ENCODE results near the gene CALML6. TPM values are rescaled to one million over a fixed set of nuclear protein-coding genes. Genes with fewer than 3 reads are reported as not detected.

Gene CALML6
- total and polyA plus RNA-seq, 2 experiments from 2014 or later: 0.87 TPM; not detected in 1

DNA sequence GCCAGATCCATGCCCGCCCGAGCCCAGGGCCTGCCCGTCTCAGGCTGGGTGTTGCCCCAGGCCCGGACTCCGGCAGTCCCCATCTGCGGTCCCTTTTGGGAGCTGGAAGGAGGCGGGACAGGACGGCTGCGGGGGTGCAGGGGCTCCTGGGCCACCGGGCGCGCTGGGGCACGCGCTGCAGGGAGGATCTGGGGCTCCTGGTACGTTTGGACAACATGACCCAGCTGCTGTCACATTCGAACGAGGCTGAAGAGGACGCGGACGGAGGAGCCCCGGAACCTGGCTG, 6.6 kb upstream of the CALML6 start:
- peak overlapping the region; percentile 82 for H3K4me2 ChIP-seq
- no peak for TF ChIP-seq STAT1 (IDR thresholded peaks at IDR 0.05; ENCODE audit: unreplicated experiment)
- TF ChIP-seq ZNF114 (CRISPR knock-in tag; IDR thresholded peaks at IDR 0.05): no peak
- no peak for TF ChIP-seq EZH2phosphoT487 (IDR thresholded peaks at IDR 0.05; ENCODE audit: unreplicated experiment)
- TF ChIP-seq CREB1 (CRISPR knock-in tag; IDR thresholded peaks at IDR 0.05; ENCODE audit: low read depth): no peak
- no peak for TF ChIP-seq POLR2AphosphoS5 (IDR thresholded peaks at IDR 0.05; ENCODE audit: low read depth)
- TF ChIP-seq, protein P1, sequence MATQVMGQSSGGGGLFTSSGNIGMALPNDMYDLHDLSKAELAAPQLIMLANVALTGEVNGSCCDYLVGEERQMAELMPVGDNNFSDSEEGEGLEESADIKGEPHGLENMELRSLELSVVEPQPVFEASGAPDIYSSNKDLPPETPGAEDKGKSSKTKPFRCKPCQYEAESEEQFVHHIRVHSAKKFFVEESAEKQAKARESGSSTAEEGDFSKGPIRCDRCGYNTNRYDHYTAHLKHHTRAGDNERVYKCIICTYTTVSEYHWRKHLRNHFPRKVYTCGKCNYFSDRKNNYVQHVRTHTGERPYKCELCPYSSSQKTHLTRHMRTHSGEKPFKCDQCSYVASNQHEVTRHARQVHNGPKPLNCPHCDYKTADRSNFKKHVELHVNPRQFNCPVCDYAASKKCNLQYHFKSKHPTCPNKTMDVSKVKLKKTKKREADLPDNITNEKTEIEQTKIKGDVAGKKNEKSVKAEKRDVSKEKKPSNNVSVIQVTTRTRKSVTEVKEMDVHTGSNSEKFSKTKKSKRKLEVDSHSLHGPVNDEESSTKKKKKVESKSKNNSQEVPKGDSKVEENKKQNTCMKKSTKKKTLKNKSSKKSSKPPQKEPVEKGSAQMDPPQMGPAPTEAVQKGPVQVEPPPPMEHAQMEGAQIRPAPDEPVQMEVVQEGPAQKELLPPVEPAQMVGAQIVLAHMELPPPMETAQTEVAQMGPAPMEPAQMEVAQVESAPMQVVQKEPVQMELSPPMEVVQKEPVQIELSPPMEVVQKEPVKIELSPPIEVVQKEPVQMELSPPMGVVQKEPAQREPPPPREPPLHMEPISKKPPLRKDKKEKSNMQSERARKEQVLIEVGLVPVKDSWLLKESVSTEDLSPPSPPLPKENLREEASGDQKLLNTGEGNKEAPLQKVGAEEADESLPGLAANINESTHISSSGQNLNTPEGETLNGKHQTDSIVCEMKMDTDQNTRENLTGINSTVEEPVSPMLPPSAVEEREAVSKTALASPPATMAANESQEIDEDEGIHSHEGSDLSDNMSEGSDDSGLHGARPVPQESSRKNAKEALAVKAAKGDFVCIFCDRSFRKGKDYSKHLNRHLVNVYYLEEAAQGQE (IDR thresholded peaks at IDR 0.05; ENCODE audit: unreplicated experiment): no peak
- TF ChIP-seq JUNB (IDR thresholded peaks at IDR 0.05; ENCODE audit: unreplicated experiment): no peak
- no peak for TF ChIP-seq CTCF (conservative IDR thresholded peaks at IDR 0.05; ENCODE audit: low read depth in 2 of 2)
- TF ChIP-seq, protein P2, sequence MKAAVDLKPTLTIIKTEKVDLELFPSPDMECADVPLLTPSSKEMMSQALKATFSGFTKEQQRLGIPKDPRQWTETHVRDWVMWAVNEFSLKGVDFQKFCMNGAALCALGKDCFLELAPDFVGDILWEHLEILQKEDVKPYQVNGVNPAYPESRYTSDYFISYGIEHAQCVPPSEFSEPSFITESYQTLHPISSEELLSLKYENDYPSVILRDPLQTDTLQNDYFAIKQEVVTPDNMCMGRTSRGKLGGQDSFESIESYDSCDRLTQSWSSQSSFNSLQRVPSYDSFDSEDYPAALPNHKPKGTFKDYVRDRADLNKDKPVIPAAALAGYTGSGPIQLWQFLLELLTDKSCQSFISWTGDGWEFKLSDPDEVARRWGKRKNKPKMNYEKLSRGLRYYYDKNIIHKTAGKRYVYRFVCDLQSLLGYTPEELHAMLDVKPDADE (IDR thresholded peaks at IDR 0.05): no peak
- TF ChIP-seq, protein P3, sequence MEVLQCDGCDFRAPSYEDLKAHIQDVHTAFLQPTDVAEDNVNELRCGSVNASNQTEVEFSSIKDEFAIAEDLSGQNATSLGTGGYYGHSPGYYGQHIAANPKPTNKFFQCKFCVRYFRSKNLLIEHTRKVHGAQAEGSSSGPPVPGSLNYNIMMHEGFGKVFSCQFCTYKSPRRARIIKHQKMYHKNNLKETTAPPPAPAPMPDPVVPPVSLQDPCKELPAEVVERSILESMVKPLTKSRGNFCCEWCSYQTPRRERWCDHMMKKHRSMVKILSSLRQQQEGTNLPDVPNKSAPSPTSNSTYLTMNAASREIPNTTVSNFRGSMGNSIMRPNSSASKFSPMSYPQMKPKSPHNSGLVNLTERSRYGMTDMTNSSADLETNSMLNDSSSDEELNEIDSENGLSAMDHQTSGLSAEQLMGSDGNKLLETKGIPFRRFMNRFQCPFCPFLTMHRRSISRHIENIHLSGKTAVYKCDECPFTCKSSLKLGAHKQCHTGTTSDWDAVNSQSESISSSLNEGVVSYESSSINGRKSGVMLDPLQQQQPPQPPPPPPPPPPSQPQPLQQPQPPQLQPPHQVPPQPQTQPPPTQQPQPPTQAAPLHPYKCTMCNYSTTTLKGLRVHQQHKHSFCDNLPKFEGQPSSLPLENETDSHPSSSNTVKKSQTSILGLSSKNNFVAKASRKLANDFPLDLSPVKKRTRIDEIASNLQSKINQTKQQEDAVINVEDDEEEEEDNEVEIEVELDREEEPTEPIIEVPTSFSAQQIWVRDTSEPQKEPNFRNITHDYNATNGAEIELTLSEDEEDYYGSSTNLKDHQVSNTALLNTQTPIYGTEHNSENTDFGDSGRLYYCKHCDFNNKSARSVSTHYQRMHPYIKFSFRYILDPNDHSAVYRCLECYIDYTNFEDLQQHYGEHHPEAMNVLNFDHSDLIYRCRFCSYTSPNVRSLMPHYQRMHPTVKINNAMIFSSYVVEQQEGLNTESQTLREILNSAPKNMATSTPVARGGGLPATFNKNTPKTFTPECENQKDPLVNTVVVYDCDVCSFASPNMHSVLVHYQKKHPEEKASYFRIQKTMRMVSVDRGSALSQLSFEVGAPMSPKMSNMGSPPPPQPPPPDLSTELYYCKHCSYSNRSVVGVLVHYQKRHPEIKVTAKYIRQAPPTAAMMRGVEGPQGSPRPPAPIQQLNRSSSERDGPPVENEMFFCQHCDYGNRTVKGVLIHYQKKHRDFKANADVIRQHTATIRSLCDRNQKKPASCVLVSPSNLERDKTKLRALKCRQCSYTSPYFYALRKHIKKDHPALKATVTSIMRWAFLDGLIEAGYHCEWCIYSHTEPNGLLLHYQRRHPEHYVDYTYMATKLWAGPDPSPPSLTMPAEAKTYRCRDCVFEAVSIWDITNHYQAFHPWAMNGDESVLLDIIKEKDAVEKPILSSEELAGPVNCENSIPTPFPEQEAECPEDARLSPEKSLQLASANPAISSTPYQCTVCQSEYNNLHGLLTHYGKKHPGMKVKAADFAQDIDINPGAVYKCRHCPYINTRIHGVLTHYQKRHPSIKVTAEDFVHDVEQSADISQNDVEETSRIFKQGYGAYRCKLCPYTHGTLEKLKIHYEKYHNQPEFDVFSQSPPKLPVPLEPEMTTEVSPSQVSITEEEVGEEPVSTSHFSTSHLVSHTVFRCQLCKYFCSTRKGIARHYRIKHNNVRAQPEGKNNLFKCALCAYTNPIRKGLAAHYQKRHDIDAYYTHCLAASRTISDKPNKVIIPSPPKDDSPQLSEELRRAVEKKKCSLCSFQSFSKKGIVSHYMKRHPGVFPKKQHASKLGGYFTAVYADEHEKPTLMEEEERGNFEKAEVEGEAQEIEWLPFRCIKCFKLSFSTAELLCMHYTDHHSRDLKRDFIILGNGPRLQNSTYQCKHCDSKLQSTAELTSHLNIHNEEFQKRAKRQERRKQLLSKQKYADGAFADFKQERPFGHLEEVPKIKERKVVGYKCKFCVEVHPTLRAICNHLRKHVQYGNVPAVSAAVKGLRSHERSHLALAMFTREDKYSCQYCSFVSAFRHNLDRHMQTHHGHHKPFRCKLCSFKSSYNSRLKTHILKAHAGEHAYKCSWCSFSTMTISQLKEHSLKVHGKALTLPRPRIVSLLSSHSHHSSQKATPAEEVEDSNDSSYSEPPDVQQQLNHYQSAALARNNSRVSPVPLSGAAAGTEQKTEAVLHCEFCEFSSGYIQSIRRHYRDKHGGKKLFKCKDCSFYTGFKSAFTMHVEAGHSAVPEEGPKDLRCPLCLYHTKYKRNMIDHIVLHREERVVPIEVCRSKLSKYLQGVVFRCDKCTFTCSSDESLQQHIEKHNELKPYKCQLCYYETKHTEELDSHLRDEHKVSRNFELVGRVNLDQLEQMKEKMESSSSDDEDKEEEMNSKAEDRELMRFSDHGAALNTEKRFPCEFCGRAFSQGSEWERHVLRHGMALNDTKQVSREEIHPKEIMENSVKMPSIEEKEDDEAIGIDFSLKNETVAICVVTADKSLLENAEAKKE (CRISPR knock-in tag; IDR thresholded peaks at IDR 0.05): no peak
- no peak for TF ChIP-seq ZNF331 (CRISPR knock-in tag; IDR thresholded peaks at IDR 0.05; ENCODE audit: low read depth)
- TF ChIP-seq EZH2 (IDR thresholded peaks at IDR 0.05; ENCODE audit: low read depth, unreplicated experiment): no peak
- TF ChIP-seq NANOG (IDR thresholded peaks at IDR 0.05; ENCODE audit: borderline replicate concordance): no peak
- no peaks in the 10 kb centered on the region for H3K79me2 ChIP-seq (replicated peaks; ENCODE audit: insufficient read depth)
- H3K4me1 ChIP-seq (ENCODE audit: insufficient read depth): peaks cover 5% of the 10 kb centered on the region; the same call in 1 of the 2 replicates
- H4K20me1 ChIP-seq (replicated peaks; ENCODE audit: insufficient read depth): no peaks in the 10 kb centered on the region
- Mint-ChIP-seq H3K27ac (no peak overlapping the region), H3K4me3 (peak overlapping the region; percentile 66), H3K27me3 (ENCODE audit: insufficient read depth, low read depth, poor library complexity) (peaks cover 10% of the 10 kb centered on the region), H3K36me3 (ENCODE audit: low read depth) (no peaks in the 10 kb centered on the region; the same call in 1 of the 3 replicates), H3K4me1 (peaks cover 14% of the 10 kb centered on the region), H3K9me3 (no peaks in the 10 kb centered on the region)
- no peaks in the 10 kb centered on the region for H3K27me3 ChIP-seq (ENCODE audit: insufficient read depth)
- ATAC-seq: peak; percentile 23
- DNase-seq (ENCODE audit: low spot score): peak; percentile 55
- H2AFZ ChIP-seq: 0 out of 2 replicates have a peak overlapping the region, but pooled peaks have one; percentile 47
- H3K4me3 ChIP-seq: peak overlapping the region; percentile 73
- H3K36me3 ChIP-seq (ENCODE audit: insufficient read depth): no peaks in the 10 kb centered on the region
- no peak overlapping the region for H3K27ac ChIP-seq (ENCODE audit: low read depth)
- 0 out of 2 replicates have a peak, but pooled peaks cover 2% of the 10 kb centered on the region for H3F3A ChIP-seq (replicated peaks; ENCODE audit: low read depth)
- no peaks in the 10 kb centered on the region for H3K9me2 ChIP-seq (ENCODE audit: insufficient read depth)

Data from GM23338 (cell line).